Astrocyte (in vitro differentiated cells and primary cell): ENCODE data around the gene EIF3K. TPM values are rescaled to one million over a fixed set of nuclear protein-coding genes. Genes with fewer than 3 reads are reported as not detected.
"Not testable (repeated sequence)": the region's sequence is repeated elsewhere in the genome, so short reads cannot be mapped to it uniquely, and the experiment has no call there.

Experiments
- DNase-seq: peaks from one replicate; pipeline ENCODE4 v3.0.0-alpha.2; 2010; ENCODE audit warnings: low read depth
- FAIRE-seq: peaks from 2 replicates; lab custom pipeline; 2011; peaks lifted over from hg19 to GRCh38; lab: Jason Lieb, UNC
- H2AFZ ChIP-seq: 2 replicates; pipeline ENCODE4 v1.6.0; 2012; ENCODE audit warnings: low read depth, low read length, inconsistent platforms
- H3K27ac ChIP-seq: 2 replicates; pipeline ENCODE4 v1.5.1; 2011; ENCODE audit warnings: low read depth, low read length, inconsistent platforms
- H3K27me3 ChIP-seq: 2 replicates; pipeline ENCODE4 v1.6.0; 2011; ENCODE audit warnings: low read length, inconsistent platforms; ENCODE audit not compliant: insufficient read depth
- H3K36me3 ChIP-seq: 2 replicates; pipeline ENCODE4 v1.5.1; 2011; ENCODE audit warnings: low read length, inconsistent platforms; ENCODE audit not compliant: insufficient read depth
- H3K4me1 ChIP-seq: 2 replicates; pipeline ENCODE4 v1.5.1; 2011; ENCODE audit warnings: low read length, inconsistent platforms; ENCODE audit not compliant: insufficient read depth
- H3K4me2 ChIP-seq: 2 replicates; pipeline ENCODE4 v1.6.0; 2012; ENCODE audit warnings: low read length, inconsistent platforms
- H3K4me3 ChIP-seq: 2 replicates; pipeline ENCODE4 v1.5.1; 2011; ENCODE audit warnings: low read depth, mild to moderate bottlenecking, low read length, inconsistent platforms; ENCODE audit not compliant: insufficient read depth
- H3K79me2 ChIP-seq: 2 replicates; pipeline ENCODE4 v1.6.0; 2012; ENCODE audit warnings: mild to moderate bottlenecking, low read length, inconsistent platforms; ENCODE audit not compliant: insufficient read depth
- H3K9ac ChIP-seq: 2 replicates; pipeline ENCODE4 v1.6.0; 2012; ENCODE audit warnings: mild to moderate bottlenecking, low read length, inconsistent platforms
- H3K9me3 ChIP-seq: 2 replicates; pipeline ENCODE4 v1.5.1; 2012; ENCODE audit warnings: low read depth, mild to moderate bottlenecking, low read length, inconsistent platforms; ENCODE audit not compliant: insufficient read depth
- H4K20me1 ChIP-seq: 2 replicates; pipeline ENCODE4 v1.6.0; 2012; ENCODE audit warnings: low read length, inconsistent platforms; ENCODE audit not compliant: insufficient read depth
- H3K27ac Mint-ChIP-seq: one replicate; pipeline ENCODE4 v1.8.0; 2021; ENCODE audit warnings: mild to moderate bottlenecking, mixed read lengths; ENCODE audit not compliant: unreplicated experiment
- H3K27me3 Mint-ChIP-seq: one replicate; pipeline ENCODE4 v1.8.0; 2021; ENCODE audit warnings: low read depth, mixed read lengths; ENCODE audit not compliant: unreplicated experiment
- H3K36me3 Mint-ChIP-seq: one replicate; pipeline ENCODE4 v1.8.0; 2021; ENCODE audit warnings: low read depth, mixed read lengths; ENCODE audit not compliant: unreplicated experiment
- H3K4me1 Mint-ChIP-seq: one replicate; pipeline ENCODE4 v1.8.0; 2021; ENCODE audit warnings: low read depth, mixed read lengths; ENCODE audit not compliant: unreplicated experiment
- H3K4me3 Mint-ChIP-seq: one replicate; pipeline ENCODE4 v1.8.0; 2021; ENCODE audit warnings: mild to moderate bottlenecking, moderate library complexity, mixed read lengths; ENCODE audit not compliant: unreplicated experiment
- H3K9me3 Mint-ChIP-seq: one replicate; pipeline ENCODE4 v1.8.0; 2021; ENCODE audit warnings: mild to moderate bottlenecking, mixed read lengths; ENCODE audit not compliant: unreplicated experiment
- CTCF ChIP-seq: IDR thresholded peaks from 2 replicates; pipeline ENCODE4 v1.5.1; 2011; ENCODE audit warnings: low read depth, mild to moderate bottlenecking, inconsistent platforms, low read length, moderate library complexity; ENCODE audit not compliant: insufficient read depth
- EZH2 ChIP-seq: IDR thresholded peaks from 2 replicates; pipeline ENCODE4 v1.6.1; 2012; ENCODE audit warnings: mild to moderate bottlenecking, low read length, inconsistent platforms; ENCODE audit not compliant: insufficient read depth
- total RNA-seq: library from RNA; stranded (reverse); gene quantifications from 2 replicates; pipeline ENCODE4 v1.2.1, GENCODE V29; 2021

EIF3K gene
- total RNA-seq, 1 donor from 2014 or later, result 229 TPM

- Histone ChIP-seq H3K79me2 (no peaks in the 10 kb centered on the region), H2AFZ (no peak overlapping the region), H3K9me3 (no peaks in the 10 kb centered on the region), H3K4me2 (no peak overlapping the region), H3K9ac (no peak overlapping the region), H4K20me1 (no peaks in the 10 kb centered on the region), H3K4me1 (no peaks in the 10 kb centered on the region), H3K36me3 (no peaks in the 10 kb centered on the region), H3K4me3 (no peak overlapping the region), H3K27me3 (no peaks in the 10 kb centered on the region), H3K27ac (no peak overlapping the region)
- peaks cover 1% of the 10 kb centered on the region for H3K9me3 Mint-ChIP-seq
- FAIRE-seq (no peak), DNase-seq (no peak)
- TF ChIP-seq EZH2, result no peak
- TF ChIP-seq CTCF, result no peak
- H3K27me3 Mint-ChIP-seq, result peaks cover 20% of the 10 kb centered on the region
- H3K27ac Mint-ChIP-seq, result no peak overlapping the region
- no peak overlapping the region for H3K4me3 Mint-ChIP-seq
- H3K36me3 Mint-ChIP-seq, result no peaks in the 10 kb centered on the region
- no peaks in the 10 kb centered on the region for H3K4me1 Mint-ChIP-seq
Observed at GRCh38 chr19:38571682-38572081, 47.3 kb upstream of the EIF3K start.

- no peak overlapping the region for H3K27ac Mint-ChIP-seq
- Histone ChIP-seq H3K27me3 (no peaks in the 10 kb centered on the region), H3K27ac (no peak overlapping the region), H2AFZ (no peak overlapping the region), H3K4me3 (no peak overlapping the region), H3K4me1 (no peaks in the 10 kb centered on the region), H3K9me3 (no peaks in the 10 kb centered on the region), H3K36me3 (no peaks in the 10 kb centered on the region), H4K20me1 (no peaks in the 10 kb centered on the region), H3K9ac (no peak overlapping the region), H3K4me2 (no peak overlapping the region), H3K79me2 (no peaks in the 10 kb centered on the region)
- no peak overlapping the region for H3K4me3 Mint-ChIP-seq
- TF ChIP-seq CTCF, result no peak
- no peak for TF ChIP-seq EZH2
- FAIRE-seq (no peak), DNase-seq (no peak)
- H3K27me3 Mint-ChIP-seq, result peaks cover 14% of the 10 kb centered on the region
- H3K4me1 Mint-ChIP-seq, result no peaks in the 10 kb centered on the region
- no peaks in the 10 kb centered on the region for H3K9me3 Mint-ChIP-seq
- no peaks in the 10 kb centered on the region for H3K36me3 Mint-ChIP-seq
Observed at GRCh38 chr19:38577826-38578225, 41.2 kb upstream of the EIF3K start.

- H2AFZ ChIP-seq, H3K4me3 ChIP-seq, H3K9me3 Mint-ChIP-seq, H3K36me3 Mint-ChIP-seq, H3K27ac ChIP-seq, H3K9ac ChIP-seq, H3K27ac Mint-ChIP-seq, H3K4me1 ChIP-seq, H3K36me3 ChIP-seq, H3K27me3 ChIP-seq, H3K4me1 Mint-ChIP-seq, FAIRE-seq, DNase-seq, H3K4me3 Mint-ChIP-seq, H4K20me1 ChIP-seq, H3K79me2 ChIP-seq, H3K4me2 ChIP-seq, H3K9me3 ChIP-seq: not testable (repeated sequence)
- H3K27me3 Mint-ChIP-seq, result peaks cover 14% of the 10 kb centered on the region
Observed at GRCh38 chr19:38579304-38579703, 39.7 kb upstream of the EIF3K start.
